Stimulated activated CD8-positive, alpha-beta memory T cell treated with anti-CD3 and anti-CD28 coated beads, Interleukin-4, amount 100 ng/mL, for 48 hours (primary cell): ENCODE measurements around the gene COTL1.
"Not testable (repeated sequence)": the region's sequence is repeated elsewhere in the genome, so short reads cannot be mapped to it uniquely, and the experiment has no call there.

ENCODE experiments used
- DNase-seq: peaks from one replicate; pipeline ENCODE4 v3.0.0-alpha.2; 2020

COTL1 gene

GRCh38 chr16:84567286-84567962 is 50.5 kb downstream of the COTL1 start:
- no peak for DNase-seq

GRCh38 chr16:84566545-84567257 is 51.2 kb downstream of the COTL1 start:
- no peak for DNase-seq

- no peak for DNase-seq
Measured at GRCh38 chr16:84565669-84566495, 52.0 kb downstream of the COTL1 start.

- no peak for DNase-seq
Measured at GRCh38 chr16:84563786-84564420, 54.0 kb downstream of the COTL1 start.

GRCh38 chr16:84563064-84563715 is 54.7 kb downstream of the COTL1 start:
- DNase-seq = no peak

- DNase-seq = no peak
Measured at GRCh38 chr16:84562174-84562815, 55.6 kb downstream of the COTL1 start.

GRCh38 chr16:84561291-84561690 is 56.6 kb downstream of the COTL1 start:
- DNase-seq = no peak

GRCh38 chr16:84560269-84560668 is 57.6 kb downstream of the COTL1 start:
- no peak for DNase-seq

GRCh38 chr16:84559311-84559932 is 58.5 kb downstream of the COTL1 start:
- DNase-seq = no peak

GRCh38 chr16:84558850-84559249 is 59.0 kb downstream of the COTL1 start:
- not testable (repeated sequence) for DNase-seq

- no peak for DNase-seq
Measured at GRCh38 chr16:84557504-84557903, 60.4 kb downstream of the COTL1 start.

GRCh38 chr16:84557059-84557458 is 60.8 kb downstream of the COTL1 start:
- DNase-seq = no peak

GRCh38 chr16:84555418-84556196 is 62.3 kb downstream of the COTL1 start:
- DNase-seq = no peak

- no peak for DNase-seq
Measured at GRCh38 chr16:84554627-84555328, 63.1 kb downstream of the COTL1 start.

- DNase-seq = peak; percentile 61
Measured at GRCh38 chr16:84553873-84554399, 63.9 kb downstream of the COTL1 start.

- DNase-seq = no peak
Measured at GRCh38 chr16:84552135-84552534, 65.7 kb downstream of the COTL1 start.

- no peak for DNase-seq
Measured at GRCh38 chr16:84550096-84550495, 67.8 kb downstream of the COTL1 start.

- DNase-seq = peak; percentile 62
Measured at GRCh38 chr16:84548971-84549844, 68.7 kb downstream of the COTL1 start.

GRCh38 chr16:84548508-84548907 is 69.4 kb downstream of the COTL1 start:
- DNase-seq = peak; percentile 57
